LNCAP (cell line): ENCODE data around the gene GRM6.

ENCODE experiments used
- CTCF ChIP-seq: fragments of 450-650 bp; IDR thresholded peaks from 2 replicates; pipeline ENCODE4 v1.5.1; 2017; ENCODE audit warnings: mild to moderate bottlenecking

Gene GRM6

GRCh38 chr5:178990491-178990890 lies 4.6 kb downstream of the GRM6 start:
- no peak for TF ChIP-seq CTCF

GRCh38 chr5:178989311-178989710 lies 5.8 kb downstream of the GRM6 start:
- TF ChIP-seq CTCF: no peak

DNA sequence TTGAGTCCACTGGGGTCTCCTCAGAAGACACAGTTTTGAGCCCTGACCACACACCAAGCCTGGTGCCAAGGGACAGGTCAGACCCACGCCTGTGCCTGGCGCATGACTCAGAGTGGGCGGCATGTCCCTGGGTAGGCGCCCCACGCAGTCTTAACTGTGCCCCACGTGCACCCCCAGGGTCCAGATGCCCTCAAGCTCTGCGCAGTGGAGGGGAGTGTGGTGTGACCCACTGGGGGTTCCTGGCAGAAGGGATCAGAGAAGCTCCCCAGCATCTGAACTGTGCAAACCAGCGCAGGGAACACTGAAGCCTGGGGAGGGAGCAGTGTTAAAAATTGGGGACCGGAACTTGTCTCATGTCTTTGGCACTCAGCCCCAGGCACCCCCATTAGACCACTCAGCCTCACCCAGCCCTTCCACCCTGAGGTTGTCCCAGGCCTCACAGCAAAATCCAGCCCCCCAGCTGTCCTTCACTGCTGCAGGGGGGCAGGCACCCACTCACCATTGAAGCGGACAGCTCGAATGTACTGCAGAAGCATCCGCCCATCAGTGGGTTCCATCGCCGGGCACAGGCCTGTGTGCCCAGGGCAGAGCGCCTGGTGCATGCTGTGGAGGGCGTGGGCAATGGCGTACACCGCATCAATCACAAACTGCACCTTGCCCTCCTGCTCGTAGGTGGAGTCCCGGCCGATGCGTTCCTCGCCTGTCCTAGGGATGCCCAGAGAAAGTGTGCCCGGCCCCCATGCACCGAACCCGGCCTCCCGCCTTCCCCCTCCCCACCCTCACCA lies 6.5 kb downstream of the GRM6 start:
- no peak for TF ChIP-seq CTCF

DNA sequence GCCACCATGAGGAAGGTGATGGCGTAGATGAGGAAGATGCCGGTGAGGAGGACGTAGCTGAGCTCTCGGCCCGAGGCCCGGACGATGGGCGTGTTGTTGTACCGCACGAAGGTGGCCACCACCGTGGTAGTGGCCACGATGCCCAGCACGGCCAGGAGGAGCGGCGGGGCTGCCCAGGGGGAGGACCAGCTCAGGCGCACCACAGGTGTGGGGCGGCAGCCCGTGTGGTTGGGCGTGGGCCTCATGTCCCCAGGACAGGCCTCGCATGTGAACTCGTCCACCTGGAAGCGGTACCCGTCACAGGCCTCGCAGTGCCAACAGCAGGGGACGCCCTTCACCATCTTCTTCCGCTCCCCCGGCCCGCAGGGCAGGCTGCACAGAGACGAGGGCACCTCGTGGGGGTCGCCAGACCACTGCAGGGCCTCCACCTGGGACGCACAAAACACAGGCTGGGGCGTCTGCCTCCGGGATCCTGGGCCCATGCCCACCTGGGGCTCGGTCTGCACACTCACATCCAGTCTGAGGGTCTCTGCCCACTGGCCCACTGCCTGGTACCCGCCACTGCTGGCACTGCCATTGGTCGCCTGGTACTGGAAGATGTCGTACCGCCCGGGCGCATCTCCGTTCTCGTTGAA lies 8.7 kb downstream of the GRM6 start:
- no peak for TF ChIP-seq CTCF

DNA sequence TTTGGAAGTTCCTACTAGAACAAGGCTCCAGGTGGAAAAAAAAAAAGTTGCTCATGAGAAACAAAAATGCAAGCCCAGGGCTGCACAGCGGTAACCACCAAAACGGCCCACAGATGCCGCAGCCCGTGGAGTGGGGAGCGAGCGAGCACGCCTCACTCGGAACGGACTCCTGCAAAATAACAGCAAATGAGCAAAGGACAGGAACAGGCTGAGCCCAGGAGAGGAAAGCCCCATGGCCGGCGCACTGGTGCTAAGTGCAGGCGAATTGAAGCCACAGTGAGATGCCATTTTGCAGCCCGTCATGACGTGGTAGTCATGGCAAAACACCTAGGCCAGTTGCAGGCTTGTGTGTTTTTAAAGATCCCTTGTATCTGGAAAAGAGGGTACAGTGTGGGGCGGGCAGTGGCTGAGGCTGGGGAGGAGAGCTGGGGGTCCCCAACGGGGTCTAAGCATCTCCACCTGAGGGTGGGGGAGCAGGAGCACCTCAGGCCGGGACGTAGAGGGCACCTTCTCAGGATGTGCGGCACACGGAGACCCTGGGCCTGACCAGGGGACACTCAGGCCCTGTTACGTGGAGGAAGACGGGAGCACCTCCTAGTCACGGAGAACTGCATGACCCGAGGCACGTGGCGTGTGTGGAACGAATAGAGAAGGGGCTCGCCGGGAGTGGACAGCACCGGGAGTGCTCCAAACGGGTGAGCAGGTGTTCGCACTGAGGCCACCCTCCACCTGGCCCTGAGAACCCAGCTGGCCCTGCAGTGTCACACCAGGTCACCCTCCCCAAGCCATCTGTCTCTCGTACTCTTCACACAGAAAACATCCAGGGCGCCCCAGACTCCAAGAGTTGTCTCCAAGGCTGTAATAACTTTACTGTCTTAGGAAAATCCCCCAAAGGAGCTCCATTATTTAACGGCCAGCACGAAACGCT lies 10.7 kb downstream of the GRM6 start:
- no peak for TF ChIP-seq CTCF

- no peak for TF ChIP-seq CTCF
Measured at GRCh38 chr5:178983728-178984127, 11.4 kb downstream of the GRM6 start.

GRCh38 chr5:178982941-178983340 lies 12.2 kb downstream of the GRM6 start:
- no peak for TF ChIP-seq CTCF
